OCI-LY7 (cell line): ENCODE data around the gene TAF5.
"Not testable (repeated sequence)": the region's sequence is repeated elsewhere in the genome, so short reads cannot be mapped to it uniquely, and the experiment has no call there.

ENCODE experiments used
- CTCF ChIP-seq: fragments of 200-600 bp; sonication (generic); conservative IDR thresholded peaks from 2 replicates; pipeline ENCODE4 v1.5.1; 2014; ENCODE audit warnings: mild to moderate bottlenecking, antibody characterized with exemption, low read length, moderate library complexity, mixed read lengths
- EZH2phosphoT487 ChIP-seq: fragments of 200-600 bp; sonication (generic); IDR thresholded peaks from 2 replicates; pipeline ENCODE4 v1.6.1; 2018; ENCODE audit warnings: low read depth, borderline replicate concordance, mild to moderate bottlenecking, mixed run types, antibody characterized with exemption, low read length, moderate library complexity, mixed read lengths

DNA sequence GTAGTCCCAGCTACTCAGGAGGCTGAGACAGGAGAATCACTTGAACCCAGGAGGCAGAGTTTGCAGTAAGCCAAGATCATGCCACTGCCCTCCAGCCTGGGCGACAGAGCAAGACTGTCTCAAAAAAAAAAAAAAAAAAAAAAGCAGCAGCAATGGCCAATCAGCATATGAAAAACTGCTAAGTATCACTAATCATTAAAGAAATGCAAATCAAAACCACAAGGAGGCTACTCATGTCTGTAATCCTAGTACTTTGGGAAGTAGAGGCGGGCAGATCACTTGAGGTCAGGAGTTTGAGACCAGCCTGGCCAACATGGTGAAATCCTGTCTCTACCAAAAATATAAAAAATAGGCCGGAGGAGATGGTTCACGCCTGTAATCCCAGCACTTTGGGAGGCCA lies 13.2 kb upstream of the TAF5 start:
- not testable (repeated sequence) for TF ChIP-seq CTCF, EZH2phosphoT487
